Tibial nerve (tissue), 4 donors: ENCODE results near the gene SEMA5A.

Experiments used
- EP300 ChIP-seq, 2 donors: sonication (generic); formaldehyde crosslinking; IDR thresholded peaks; one replicate each; pipeline ENCODE4 v1.6.1; 2017; ENCODE audit warnings: antibody characterized with exemption in 2 of 2, mild to moderate bottlenecking in 1 of 2
- POLR2A ChIP-seq, 2 donors: fragments of 450-650 bp; IDR thresholded peaks; one replicate each; pipeline ENCODE4 v1.6.1; 2017; ENCODE audit warnings: antibody characterized with exemption in 2 of 2, mild to moderate bottlenecking in 2 of 2, moderate library complexity in 2 of 2
- TF ChIP-seq, protein P1 (sequence below), 5 experiments: fragments of 200-600 bp in 3 of 5; fragments of 450-650 bp in 2 of 5; sonication (generic) in 3 of 5; IDR thresholded peaks; one replicate each; pipeline ENCODE4 v1.5.1; 2016 to 2019; ENCODE audit warnings: antibody characterized with exemption in 5 of 5, mild to moderate bottlenecking in 3 of 5, moderate library complexity in 2 of 5

DNA sequence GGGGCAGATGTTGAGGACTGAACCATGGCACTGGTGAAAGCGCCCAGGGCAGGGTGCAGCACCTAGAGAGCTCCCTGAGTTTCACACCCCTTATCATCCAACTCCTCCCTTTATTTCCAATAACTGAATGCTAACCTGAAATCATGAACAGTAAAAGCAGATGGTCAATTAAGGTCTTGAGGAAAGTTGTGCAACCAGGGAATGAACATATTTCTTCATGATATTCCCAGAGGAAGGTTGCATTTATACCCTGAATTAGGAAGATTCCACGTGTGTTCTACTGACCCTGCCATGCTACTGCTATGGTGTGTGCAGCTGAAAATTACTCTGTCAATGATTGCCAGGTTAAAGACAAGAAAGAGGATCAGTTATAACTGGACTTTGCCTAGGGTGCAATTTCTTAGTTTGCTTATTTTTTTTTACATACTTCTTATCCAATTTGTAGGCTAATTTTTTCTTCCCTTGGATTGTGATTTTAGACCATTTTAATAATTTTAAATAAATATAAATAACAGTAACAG is 319.8 kb downstream of the SEMA5A start:
- TF ChIP-seq, protein P1, sequence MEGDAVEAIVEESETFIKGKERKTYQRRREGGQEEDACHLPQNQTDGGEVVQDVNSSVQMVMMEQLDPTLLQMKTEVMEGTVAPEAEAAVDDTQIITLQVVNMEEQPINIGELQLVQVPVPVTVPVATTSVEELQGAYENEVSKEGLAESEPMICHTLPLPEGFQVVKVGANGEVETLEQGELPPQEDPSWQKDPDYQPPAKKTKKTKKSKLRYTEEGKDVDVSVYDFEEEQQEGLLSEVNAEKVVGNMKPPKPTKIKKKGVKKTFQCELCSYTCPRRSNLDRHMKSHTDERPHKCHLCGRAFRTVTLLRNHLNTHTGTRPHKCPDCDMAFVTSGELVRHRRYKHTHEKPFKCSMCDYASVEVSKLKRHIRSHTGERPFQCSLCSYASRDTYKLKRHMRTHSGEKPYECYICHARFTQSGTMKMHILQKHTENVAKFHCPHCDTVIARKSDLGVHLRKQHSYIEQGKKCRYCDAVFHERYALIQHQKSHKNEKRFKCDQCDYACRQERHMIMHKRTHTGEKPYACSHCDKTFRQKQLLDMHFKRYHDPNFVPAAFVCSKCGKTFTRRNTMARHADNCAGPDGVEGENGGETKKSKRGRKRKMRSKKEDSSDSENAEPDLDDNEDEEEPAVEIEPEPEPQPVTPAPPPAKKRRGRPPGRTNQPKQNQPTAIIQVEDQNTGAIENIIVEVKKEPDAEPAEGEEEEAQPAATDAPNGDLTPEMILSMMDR (IDR thresholded peaks at IDR 0.05): no peak
- no peak for TF ChIP-seq POLR2A (IDR thresholded peaks at IDR 0.05)
- no peak for TF ChIP-seq EP300 (IDR thresholded peaks at IDR 0.05)
